ENCODE data around the gene KMT2A.
"Not testable (repeated sequence)": the region's sequence is repeated elsewhere in the genome, so short reads cannot be mapped to it uniquely, and the experiment has no call there.

Gene KMT2A

DNA sequence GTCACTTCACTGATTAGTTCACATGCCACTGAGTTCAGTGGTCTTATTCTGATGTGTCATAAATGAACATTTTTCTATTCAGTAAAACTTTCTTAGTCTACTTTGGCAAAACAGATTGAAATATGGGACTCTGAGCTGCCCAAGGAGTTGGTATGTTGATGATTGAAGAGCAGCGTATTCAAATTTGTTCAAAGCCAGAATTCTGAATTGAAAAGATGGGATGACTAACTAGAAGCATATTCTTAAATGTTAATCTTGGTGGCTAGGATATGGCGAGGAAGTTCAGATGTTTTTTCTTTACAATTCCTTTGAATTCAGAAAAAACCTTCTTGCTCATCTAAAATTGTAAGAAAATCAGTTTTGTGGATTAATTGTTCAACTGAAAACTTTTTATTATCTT, 34.7 kb downstream of the KMT2A start:
- TF ChIP-seq, protein P1, sequence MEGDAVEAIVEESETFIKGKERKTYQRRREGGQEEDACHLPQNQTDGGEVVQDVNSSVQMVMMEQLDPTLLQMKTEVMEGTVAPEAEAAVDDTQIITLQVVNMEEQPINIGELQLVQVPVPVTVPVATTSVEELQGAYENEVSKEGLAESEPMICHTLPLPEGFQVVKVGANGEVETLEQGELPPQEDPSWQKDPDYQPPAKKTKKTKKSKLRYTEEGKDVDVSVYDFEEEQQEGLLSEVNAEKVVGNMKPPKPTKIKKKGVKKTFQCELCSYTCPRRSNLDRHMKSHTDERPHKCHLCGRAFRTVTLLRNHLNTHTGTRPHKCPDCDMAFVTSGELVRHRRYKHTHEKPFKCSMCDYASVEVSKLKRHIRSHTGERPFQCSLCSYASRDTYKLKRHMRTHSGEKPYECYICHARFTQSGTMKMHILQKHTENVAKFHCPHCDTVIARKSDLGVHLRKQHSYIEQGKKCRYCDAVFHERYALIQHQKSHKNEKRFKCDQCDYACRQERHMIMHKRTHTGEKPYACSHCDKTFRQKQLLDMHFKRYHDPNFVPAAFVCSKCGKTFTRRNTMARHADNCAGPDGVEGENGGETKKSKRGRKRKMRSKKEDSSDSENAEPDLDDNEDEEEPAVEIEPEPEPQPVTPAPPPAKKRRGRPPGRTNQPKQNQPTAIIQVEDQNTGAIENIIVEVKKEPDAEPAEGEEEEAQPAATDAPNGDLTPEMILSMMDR (conservative IDR thresholded peaks at IDR 0.05; ENCODE audit: low read length), result no peak
- H3K4me3 ChIP-seq (ENCODE audit: low read length), result no peak overlapping the region
- no peak for DNase-seq (ENCODE audit: low read depth)

- DNase-seq (ENCODE audit: low read depth), result no peak
- TF ChIP-seq, protein P1 (conservative IDR thresholded peaks at IDR 0.05; ENCODE audit: low read length), result no peak
These were observed 37.2 kb downstream of the KMT2A start for GRCh38 chr11:118473537-118473936.

DNA sequence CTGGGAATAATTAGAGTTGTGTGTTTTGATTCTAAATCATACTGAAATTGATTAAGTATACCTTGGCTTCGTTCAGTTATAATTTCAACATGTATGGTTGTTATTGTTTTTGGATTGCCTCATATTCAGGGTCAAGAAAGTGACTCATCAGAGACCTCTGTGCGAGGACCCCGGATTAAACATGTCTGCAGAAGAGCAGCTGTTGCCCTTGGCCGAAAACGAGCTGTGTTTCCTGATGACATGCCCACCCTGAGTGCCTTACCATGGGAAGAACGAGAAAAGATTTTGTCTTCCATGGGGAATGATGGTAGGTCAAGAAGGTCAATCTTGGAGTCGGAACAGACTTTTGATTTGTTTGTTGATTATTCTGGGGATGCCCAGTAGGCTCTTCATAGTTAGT, 40.4 kb downstream of the KMT2A start:
- no peak overlapping the region for H3K4me3 ChIP-seq (ENCODE audit: low read length)
- DNase-seq (ENCODE audit: low read depth), result peak; percentile 1
- TF ChIP-seq, protein P1 (conservative IDR thresholded peaks at IDR 0.05; ENCODE audit: low read length), result no peak

More at GRCh38 chr11:118473537-118473936, 37.2 kb downstream of the KMT2A start:
- H3K4me3 ChIP-seq (ENCODE audit: low read length), result no peak overlapping the region

GRCh38 chr11:118481238-118481637, 44.9 kb downstream of the KMT2A start:
- H3K4me3 ChIP-seq (ENCODE audit: low read length); DNase-seq (ENCODE audit: low read depth): not testable (repeated sequence)

- DNase-seq (ENCODE audit: low read depth), result no peak
- no peak overlapping the region for H3K4me3 ChIP-seq (ENCODE audit: low read length)
- TF ChIP-seq, protein P1 (conservative IDR thresholded peaks at IDR 0.05; ENCODE audit: low read length), result no peak
These were observed 48.1 kb downstream of the KMT2A start for GRCh38 chr11:118484405-118484804.

DNA sequence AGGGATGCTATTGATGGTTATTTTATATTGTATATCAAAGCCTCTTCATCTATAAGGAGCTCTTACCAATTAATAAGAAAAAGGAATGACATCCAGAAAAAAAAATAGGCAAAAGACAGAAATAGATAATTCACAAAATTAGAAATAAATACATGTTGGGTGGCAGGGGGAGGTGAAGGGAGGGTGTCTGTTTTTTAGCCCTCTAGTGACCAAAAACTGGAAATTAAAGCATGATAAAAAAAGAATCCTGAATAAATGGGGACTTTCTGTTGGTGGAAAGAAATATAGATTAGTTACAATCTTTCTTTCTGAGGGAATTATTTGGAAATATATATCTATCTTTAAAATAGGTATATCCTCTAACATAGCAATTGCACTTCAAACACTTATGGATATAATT, 49.0 kb downstream of the KMT2A start:
- H3K4me3 ChIP-seq (ENCODE audit: low read length), result no peak overlapping the region
- DNase-seq (ENCODE audit: low read depth), result no peak
- TF ChIP-seq, protein P1 (conservative IDR thresholded peaks at IDR 0.05; ENCODE audit: low read length), result peak; percentile 20; the same call in 1 of the 2 replicates

GRCh38 chr11:118488480-118489109, 52.3 kb downstream of the KMT2A start:
- TF ChIP-seq, protein P1 (conservative IDR thresholded peaks at IDR 0.05; ENCODE audit: low read length), result peak; percentile 91
- peak; percentile 81 for DNase-seq (ENCODE audit: low read depth)
- no peak overlapping the region for H3K4me3 ChIP-seq (ENCODE audit: low read length)

All from AG10803 (cell line).